ENCODE measurements around the gene ZC3H14.

Gene ZC3H14

GRCh38 chr14:88613552-88614010, 50.7 kb downstream of the ZC3H14 start:
- DNase-seq, result peak in 1 of 2 experiments; percentile 62

- DNase-seq, result no peak
Measured at GRCh38 chr14:88614218-88614907, 51.5 kb downstream of the ZC3H14 start.

- no peak for DNase-seq
Measured at GRCh38 chr14:88616697-88617096, 53.9 kb downstream of the ZC3H14 start.

GRCh38 chr14:88617479-88617878, 54.6 kb downstream of the ZC3H14 start:
- DNase-seq, result no peak

GRCh38 chr14:88618476-88618875, 55.6 kb downstream of the ZC3H14 start:
- no peak for DNase-seq

- DNase-seq, result no peak
Measured at GRCh38 chr14:88621100-88621499, 58.3 kb downstream of the ZC3H14 start.

- DNase-seq, result no peak
Measured at GRCh38 chr14:88625671-88626070, 62.8 kb downstream of the ZC3H14 start.

- no peak for DNase-seq
Measured at GRCh38 chr14:88628033-88628432, 65.2 kb downstream of the ZC3H14 start.

- DNase-seq, result no peak
Measured at GRCh38 chr14:88628462-88628861, 65.6 kb downstream of the ZC3H14 start.

- no peak for DNase-seq
Measured at GRCh38 chr14:88630565-88630964, 67.7 kb downstream of the ZC3H14 start.

GRCh38 chr14:88631091-88631490, 68.3 kb downstream of the ZC3H14 start:
- no peak for DNase-seq

- DNase-seq, result no peak
Measured at GRCh38 chr14:88632512-88632911, 69.7 kb downstream of the ZC3H14 start.

- no peak for DNase-seq
Measured at GRCh38 chr14:88639221-88639620, 76.4 kb downstream of the ZC3H14 start.

- no peak for DNase-seq
Measured at GRCh38 chr14:88660056-88660455, 97.2 kb downstream of the ZC3H14 start.

GRCh38 chr14:88667555-88668273, 104.9 kb downstream of the ZC3H14 start:
- peak; percentile 69 to 79 for DNase-seq

GRCh38 chr14:88668448-88669116, 105.7 kb downstream of the ZC3H14 start:
- no peak for DNase-seq

GRCh38 chr14:88669346-88669745, 106.5 kb downstream of the ZC3H14 start:
- no peak for DNase-seq

Measured in NCI-H2081 (cell line).